ENCODE data around the gene DNPEP.

The DNPEP gene

GRCh38 chr2:219369447-219369861 is 18.3 kb downstream of the DNPEP start (continued):
- TF ChIP-seq, protein P1, sequence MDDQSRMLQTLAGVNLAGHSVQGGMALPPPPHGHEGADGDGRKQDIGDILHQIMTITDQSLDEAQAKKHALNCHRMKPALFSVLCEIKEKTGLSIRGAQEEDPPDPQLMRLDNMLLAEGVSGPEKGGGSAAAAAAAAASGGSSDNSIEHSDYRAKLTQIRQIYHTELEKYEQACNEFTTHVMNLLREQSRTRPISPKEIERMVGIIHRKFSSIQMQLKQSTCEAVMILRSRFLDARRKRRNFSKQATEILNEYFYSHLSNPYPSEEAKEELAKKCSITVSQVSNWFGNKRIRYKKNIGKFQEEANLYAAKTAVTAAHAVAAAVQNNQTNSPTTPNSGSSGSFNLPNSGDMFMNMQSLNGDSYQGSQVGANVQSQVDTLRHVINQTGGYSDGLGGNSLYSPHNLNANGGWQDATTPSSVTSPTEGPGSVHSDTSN (CRISPR knock-in tag; IDR thresholded peaks at IDR 0.05) = no peak
- no peak for TF ChIP-seq ZNF449 (tag by site-specific recombination; IDR thresholded peaks at IDR 0.05)
- no peak for TF ChIP-seq ZNF677 (tag by site-specific recombination; IDR thresholded peaks at IDR 0.05)
- no peak for TF ChIP-seq ZNF341 (tag by site-specific recombination; IDR thresholded peaks at IDR 0.05; ENCODE audit: low read depth)
- TF ChIP-seq ZNF555 (tag by site-specific recombination; conservative IDR thresholded peaks at IDR 0.05) = no peak
- no peak for TF ChIP-seq SP2 (tag by site-specific recombination; IDR thresholded peaks at IDR 0.05)
- TF ChIP-seq ZNF354C (tag by site-specific recombination; IDR thresholded peaks at IDR 0.05; ENCODE audit: borderline replicate concordance, low read depth) = no peak
- TF ChIP-seq ZNF571 (tag by site-specific recombination; IDR thresholded peaks at IDR 0.05) = no peak
- TF ChIP-seq FEZF1 (tag by site-specific recombination; IDR thresholded peaks at IDR 0.05) = 0 out of 2 replicates have a peak, but pooled peaks have one; percentile 56
- peak; percentile 85; the same call in 1 of the 2 replicates for TF ChIP-seq ZNF169 (tag by site-specific recombination; IDR thresholded peaks at IDR 0.05)
- no peak for TF ChIP-seq ZNF239 (tag by site-specific recombination; IDR thresholded peaks at IDR 0.05)
- TF ChIP-seq, protein P2, sequence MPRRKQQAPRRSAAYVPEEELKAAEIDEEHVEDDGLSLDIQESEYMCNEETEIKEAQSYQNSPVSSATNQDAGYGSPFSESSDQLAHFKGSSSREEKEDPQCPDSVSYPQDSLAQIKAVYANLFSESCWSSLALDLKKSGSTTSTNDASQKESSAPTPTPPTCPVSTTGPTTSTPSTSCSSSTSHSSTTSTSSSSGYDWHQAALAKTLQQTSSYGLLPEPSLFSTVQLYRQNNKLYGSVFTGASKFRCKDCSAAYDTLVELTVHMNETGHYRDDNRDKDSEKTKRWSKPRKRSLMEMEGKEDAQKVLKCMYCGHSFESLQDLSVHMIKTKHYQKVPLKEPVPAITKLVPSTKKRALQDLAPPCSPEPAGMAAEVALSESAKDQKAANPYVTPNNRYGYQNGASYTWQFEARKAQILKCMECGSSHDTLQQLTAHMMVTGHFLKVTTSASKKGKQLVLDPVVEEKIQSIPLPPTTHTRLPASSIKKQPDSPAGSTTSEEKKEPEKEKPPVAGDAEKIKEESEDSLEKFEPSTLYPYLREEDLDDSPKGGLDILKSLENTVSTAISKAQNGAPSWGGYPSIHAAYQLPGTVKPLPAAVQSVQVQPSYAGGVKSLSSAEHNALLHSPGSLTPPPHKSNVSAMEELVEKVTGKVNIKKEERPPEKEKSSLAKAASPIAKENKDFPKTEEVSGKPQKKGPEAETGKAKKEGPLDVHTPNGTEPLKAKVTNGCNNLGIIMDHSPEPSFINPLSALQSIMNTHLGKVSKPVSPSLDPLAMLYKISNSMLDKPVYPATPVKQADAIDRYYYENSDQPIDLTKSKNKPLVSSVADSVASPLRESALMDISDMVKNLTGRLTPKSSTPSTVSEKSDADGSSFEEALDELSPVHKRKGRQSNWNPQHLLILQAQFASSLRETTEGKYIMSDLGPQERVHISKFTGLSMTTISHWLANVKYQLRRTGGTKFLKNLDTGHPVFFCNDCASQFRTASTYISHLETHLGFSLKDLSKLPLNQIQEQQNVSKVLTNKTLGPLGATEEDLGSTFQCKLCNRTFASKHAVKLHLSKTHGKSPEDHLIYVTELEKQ (tag by site-specific recombination; IDR thresholded peaks at IDR 0.05; ENCODE audit: borderline replicate concordance) = peak; percentile 76; the same call in 1 of the 2 replicates
- TF ChIP-seq ZSCAN30 (tag by site-specific recombination; IDR thresholded peaks at IDR 0.05) = no peak
- no peak for TF ChIP-seq ZNF280C (tag by site-specific recombination; IDR thresholded peaks at IDR 0.05)
- TF ChIP-seq OSR2 (tag by site-specific recombination; IDR thresholded peaks at IDR 0.05) = peak; percentile 89
- no peak for TF ChIP-seq ZNF302 (tag by site-specific recombination; IDR thresholded peaks at IDR 0.05; ENCODE audit: low read depth)
- TF ChIP-seq ZNF521 (tag by site-specific recombination; IDR thresholded peaks at IDR 0.05) = peak; percentile 46; the same call in 1 of the 2 replicates
- TF ChIP-seq KLF10 (tag by site-specific recombination; IDR thresholded peaks at IDR 0.05) = no peak
- TF ChIP-seq ZBTB10 (tag by site-specific recombination; IDR thresholded peaks at IDR 0.05) = peak; percentile 68
- no peak for TF ChIP-seq ZBTB8A (tag by site-specific recombination; IDR thresholded peaks at IDR 0.05)
- no peak for TF ChIP-seq ZNF266 (tag by site-specific recombination; IDR thresholded peaks at IDR 0.05; ENCODE audit: low read depth)
- no peak for TF ChIP-seq ZNF223 (tag by site-specific recombination; IDR thresholded peaks at IDR 0.05)
- peak; percentile 81 for TF ChIP-seq ZNF416 (tag by site-specific recombination; IDR thresholded peaks at IDR 0.05)
- TF ChIP-seq YY2 (tag by site-specific recombination; IDR thresholded peaks at IDR 0.05) = peak; percentile 69; the same call in 1 of the 2 replicates
- TF ChIP-seq ZSCAN16 (tag by site-specific recombination; IDR thresholded peaks at IDR 0.05) = no peak
